Measurements from ENCODE around the gene SERPINE2.
"Not testable (repeated sequence)": the region's sequence is repeated elsewhere in the genome, so short reads cannot be mapped to it uniquely, and the experiment has no call there.

SERPINE2 gene

DNA sequence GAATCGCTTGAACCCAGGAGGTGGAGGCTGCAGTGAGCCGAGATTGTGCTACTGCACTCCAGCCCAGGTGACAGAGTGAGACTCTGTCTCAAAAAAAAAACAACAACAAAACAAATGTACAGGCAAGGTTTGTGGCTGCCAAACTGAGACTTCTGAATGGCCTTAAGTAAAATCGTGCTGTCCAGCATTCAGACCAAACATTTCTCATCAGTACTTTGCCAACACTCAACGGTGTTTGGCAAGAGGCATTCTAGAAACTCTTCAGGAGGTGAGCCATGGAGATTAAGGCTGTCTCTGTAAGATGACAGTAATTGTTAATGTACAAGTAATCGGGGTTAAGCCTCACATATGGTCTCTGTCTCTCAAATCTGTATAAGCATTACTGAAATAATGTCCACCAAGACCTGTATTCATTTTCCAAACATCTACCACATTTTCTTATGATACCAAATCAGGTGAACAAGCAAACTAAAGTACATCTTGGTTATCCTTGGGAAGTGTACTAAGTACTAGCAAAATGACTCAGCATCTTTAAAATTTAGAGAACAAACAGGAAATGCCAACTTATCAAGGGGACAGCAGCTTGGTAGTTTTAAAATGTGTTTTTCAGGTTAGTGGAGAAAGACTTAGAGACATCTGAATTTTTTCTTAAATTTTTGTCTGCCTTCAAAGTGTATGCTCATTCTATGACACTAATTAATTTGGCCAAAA, 29.3 kb downstream of the SERPINE2 start:
- no peak for DNase-seq

DNA sequence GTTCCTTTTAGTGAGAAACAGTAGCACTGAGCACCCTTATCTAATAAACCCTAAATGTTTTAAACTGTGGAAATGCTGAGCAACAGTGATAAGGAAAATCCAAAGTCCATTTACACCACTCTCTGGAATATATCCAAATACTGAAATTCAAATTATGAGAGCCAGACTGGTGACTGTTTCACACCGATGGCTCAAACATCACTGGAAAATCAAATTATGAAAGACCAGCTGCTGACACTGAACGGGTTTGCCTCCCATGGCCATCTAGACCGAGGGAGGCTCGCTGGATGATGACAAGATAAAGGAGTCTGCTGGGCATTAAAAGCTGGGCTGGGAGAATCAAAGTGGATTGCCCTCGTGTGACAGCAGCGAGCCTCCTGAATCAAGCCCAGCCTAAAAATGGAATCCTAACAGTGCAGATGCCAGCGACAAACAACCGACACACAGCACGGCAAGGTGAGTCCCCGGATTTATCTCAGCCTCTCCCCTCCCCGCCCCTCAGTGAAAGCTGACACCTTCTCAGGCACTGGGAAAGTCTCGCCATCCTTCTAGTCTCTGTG, 30.3 kb downstream of the SERPINE2 start:
- no peak for DNase-seq

- no peak for DNase-seq
These were observed 34.9 kb downstream of the SERPINE2 start for GRCh38 chr2:224004105-224004695.

DNA sequence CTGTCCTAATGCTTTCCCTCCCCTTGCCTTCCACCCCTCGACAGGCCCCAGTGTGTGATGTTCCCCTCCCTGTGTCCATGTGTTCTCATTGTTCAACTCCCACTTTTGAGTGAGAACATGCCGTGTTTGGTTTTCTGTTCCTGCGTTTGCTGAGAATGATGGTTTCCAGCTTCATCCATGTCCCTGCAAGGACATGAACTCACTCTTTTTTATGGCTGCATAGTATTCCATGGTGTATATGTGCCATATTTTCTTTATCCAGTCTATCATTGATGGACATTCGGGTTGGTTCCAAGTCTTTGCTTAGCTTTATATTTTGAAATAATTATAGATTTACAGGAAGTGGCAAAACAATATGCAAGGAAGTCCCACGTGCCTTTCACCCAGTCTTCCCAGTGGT, 38.4 kb downstream of the SERPINE2 start:
- DNase-seq, result not testable (repeated sequence)

- no peak for DNase-seq
These were observed 39.2 kb downstream of the SERPINE2 start for GRCh38 chr2:223999862-224000261.

- DNase-seq, result no peak
These were observed 40.1 kb downstream of the SERPINE2 start for GRCh38 chr2:223998948-223999347.

- no peak for DNase-seq
These were observed 41.1 kb downstream of the SERPINE2 start for GRCh38 chr2:223997938-223998337.

DNA sequence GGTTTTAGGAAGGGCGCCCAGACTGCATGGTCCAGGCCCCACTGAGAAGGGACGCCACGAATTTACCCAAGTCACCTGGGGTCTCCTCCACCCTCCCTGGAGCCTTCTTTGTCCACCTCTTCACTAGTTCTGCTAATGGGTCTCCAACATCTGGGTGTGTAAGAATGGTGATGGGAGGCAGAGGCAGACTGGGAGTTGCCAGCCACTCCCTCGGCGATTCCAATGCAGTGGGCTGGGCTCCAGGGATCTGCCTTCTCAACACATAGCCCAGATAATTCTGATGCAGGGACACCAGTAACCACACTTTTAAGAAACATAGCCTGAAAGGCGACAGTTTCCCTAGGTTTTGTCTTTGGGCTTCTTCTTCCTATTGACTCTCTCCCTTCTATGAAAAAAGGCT, 42.7 kb downstream of the SERPINE2 start:
- DNase-seq, result no peak

- DNase-seq, result no peak
These were observed 43.5 kb downstream of the SERPINE2 start for GRCh38 chr2:223995569-223995968.

DNA sequence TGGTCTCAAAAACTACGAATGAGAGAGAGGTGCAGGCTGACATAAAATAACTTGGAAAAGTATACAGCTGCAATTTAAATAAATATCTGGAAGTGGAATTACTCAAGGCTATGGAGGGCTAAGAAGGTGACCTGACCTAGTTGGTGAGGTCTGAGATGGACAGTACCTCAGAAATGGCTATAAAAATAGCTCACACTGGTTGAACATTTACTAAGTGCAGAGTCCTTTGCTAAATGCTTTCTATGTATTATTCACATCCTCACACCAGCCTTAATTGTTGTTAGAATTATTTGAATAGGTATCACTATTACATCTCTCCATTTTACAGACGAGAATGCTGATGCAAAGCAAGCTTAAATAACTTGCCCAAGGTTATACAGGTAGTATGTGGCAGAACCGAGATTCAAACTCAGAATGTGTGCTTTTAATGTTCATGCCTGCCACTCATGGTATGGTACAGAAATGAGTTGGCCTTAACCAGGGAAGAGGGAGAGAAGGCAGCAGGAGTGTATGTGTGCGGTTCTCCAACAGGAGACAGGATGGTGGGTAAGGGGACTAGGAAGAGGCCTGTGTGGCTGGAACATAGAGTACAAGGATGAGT, 44.4 kb downstream of the SERPINE2 start:
- no peak for DNase-seq

DNA sequence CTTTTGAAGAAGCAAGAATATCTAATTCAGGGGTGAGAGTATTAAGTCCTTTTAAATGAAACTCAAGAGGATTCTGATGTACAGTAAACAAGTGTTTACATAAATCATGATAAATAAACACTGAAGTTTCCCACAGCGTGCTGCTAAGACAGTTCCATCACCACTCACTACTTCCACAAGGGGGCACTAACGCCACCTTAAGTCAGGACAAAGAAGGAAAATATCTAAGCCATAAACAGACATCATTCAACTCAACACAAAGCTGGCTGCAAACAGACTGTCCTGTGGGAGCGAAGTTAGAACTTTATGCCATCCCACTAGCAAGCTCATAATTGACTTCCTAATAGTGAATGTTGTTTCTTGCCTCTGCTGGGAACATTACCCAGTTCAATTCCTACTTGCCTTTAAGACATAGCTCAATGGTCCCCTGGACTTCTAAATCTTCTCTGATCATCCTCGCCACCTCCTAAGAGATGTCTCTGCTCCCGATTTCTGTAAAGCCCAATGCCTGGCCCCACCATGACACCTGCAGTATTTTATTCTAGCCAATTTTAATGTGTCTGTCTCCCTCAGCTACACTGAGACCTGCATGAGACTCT, 45.4 kb downstream of the SERPINE2 start:
- peak; percentile 35 for DNase-seq

DNA sequence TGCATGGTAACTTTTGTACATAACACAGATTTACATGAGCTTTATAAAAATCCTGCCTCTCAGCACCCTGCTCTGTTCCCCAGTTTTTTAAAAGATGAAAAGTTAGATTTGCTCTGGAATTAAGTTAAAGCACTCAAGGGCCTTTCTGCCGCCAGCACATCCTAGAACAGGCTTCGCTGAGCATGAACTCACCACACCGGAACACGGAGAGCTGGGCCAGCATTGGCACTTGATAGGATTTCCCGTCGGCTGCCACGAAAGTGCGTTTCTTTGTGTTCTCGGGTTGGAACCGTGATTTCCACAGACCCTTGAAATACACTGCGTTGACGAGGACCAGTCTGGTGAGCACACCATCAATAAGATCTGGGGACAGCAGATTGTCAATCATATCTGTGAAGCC, 47.5 kb downstream of the SERPINE2 start:
- no peak for DNase-seq

DNA sequence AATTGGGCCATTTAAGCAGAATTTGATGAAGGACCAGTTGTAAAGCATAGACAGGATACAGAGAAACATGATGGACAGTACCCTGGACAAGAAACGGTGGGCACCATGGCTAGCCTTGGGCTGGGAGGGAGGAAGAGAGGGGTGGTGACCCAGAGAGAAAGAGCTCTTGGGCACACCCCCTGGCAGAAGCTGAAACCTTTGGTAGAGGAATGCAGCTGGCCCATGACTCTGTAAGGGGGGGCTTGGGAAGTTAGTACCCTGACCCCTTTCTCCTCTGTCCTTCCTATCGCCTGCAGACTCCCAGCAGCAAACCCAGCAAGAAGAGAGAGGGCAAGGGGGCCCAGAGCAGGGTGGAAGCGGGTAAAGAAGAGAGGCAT, 49.2 kb downstream of the SERPINE2 start:
- no peak for DNase-seq

GRCh38 chr2:223989206-223989855, 49.8 kb downstream of the SERPINE2 start:
- DNase-seq, result no peak

GRCh38 chr2:223981241-223981640, 57.8 kb downstream of the SERPINE2 start:
- DNase-seq, result no peak

GRCh38 chr2:223980803-223981202, 58.3 kb downstream of the SERPINE2 start:
- DNase-seq, result no peak

DNA sequence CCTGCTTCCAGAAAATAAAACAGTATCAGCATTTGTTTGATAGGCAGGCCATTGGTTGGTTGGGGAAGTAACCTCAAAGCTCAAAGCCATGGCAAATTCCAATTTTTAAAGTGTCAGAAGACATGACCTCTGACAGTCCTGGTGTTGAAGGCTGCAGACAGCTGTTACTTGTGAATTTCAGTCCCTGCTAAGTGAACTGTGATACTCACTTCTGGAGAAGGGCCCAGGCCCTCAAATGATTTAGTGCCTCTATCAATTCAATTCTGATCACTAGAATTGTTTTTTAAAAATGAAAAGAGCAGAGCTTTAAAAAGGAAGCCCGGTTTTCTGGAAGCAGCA, 58.7 kb downstream of the SERPINE2 start:
- no peak for DNase-seq

GRCh38 chr2:223979730-223980396, 59.2 kb downstream of the SERPINE2 start:
- no peak for DNase-seq

DNA sequence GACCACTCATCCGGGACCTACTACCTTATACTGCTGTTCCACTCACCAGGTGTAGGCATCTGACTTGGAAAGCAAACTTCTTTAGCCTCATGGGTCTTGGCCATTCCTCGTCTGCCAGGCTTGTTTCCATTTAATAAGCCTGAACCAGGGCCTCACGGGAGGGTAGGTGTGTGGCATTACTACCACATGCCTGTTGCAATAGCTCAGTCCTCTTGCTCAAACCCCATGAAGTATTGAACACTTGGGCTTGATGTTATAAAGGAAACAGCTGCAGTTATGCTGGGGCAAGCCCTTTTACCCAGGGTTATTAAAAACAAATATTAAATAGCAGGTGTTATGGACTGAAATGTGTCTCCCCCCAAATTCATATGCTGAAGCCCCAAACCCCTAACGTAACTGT, 60.6 kb downstream of the SERPINE2 start:
- DNase-seq, result no peak

DNA sequence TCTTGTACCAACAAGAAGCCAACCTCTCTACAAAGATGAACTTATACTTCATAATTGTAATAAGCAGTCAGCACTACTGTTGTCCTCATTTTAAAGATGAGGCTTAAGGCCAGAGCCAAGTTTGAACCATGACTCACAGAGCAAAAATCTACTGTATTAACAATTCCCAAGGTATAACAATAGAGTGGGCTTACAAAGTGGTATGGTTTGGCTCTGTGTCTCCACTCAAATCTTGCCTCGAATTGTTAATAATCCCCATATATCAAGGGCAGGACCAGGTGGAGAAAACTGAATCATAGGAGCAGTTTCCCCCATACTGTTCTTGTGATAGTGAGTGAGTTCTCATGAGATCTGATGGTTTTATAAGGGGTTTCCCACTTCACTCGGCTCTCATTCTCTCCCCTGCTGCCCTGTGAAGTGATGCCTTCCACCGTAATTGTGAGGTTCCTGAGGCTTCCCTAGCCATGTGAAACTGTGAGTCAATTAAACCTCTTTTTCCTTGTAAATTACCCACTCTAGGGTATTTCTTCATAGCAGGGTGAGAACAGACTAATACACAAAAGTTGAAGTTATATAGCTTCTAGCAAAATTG, 62.4 kb downstream of the SERPINE2 start:
- DNase-seq, result no peak

- DNase-seq, result no peak
These were observed 65.5 kb downstream of the SERPINE2 start for GRCh38 chr2:223973606-223974005.

- no peak for DNase-seq
These were observed 66.4 kb downstream of the SERPINE2 start for GRCh38 chr2:223972656-223973102.

Measured in COR-L47 (cell line).